Measurements from ENCODE around the gene ARHGEF28. TPM values are rescaled to one million over a fixed set of nuclear protein-coding genes. Genes with fewer than 3 reads are reported as not detected.

The ARHGEF28 gene
- total and polyA plus RNA-seq, 2 of the 4 experiments (the other 2 are of a cell fraction), result 3.6 to 16.0 TPM

- H3K9ac ChIP-seq (ENCODE audit: low read depth, low read length), result no peak overlapping the region
- H3K23ac ChIP-seq (ENCODE audit: low read depth, low read length), result no peak overlapping the region
- intact Hi-C loops (cut with micrococcal nuclease) (loop anchor here (10.0 kb wide), 1 partner anchor 65 kb away; no protein-coding TSS in a partner anchor), in situ Hi-C loops (cut with MboI; ENCODE audit: low sequenced_read_pairs) (no loop called here), dilution Hi-C loops (cut with HindIII; ENCODE audit: low sequenced_read_pairs, unreplicated experiment) (no loop called here)
- H2BK20ac ChIP-seq (ENCODE audit: low read depth, low read length), result no peak overlapping the region
- no TSS peak for BruUV-seq (replicated peaks)
- H3K9me3 ChIP-seq (ENCODE audit: control insufficient read depth, insufficient read depth, low read length), result no peaks in the 10 kb centered on the region
- no peaks in the 10 kb centered on the region for H4K20me1 ChIP-seq (ENCODE audit: insufficient read depth, low read length)
- no peak overlapping the region for H3K4ac ChIP-seq (ENCODE audit: low read depth, low read length)
- H3K14ac ChIP-seq (replicated peaks; ENCODE audit: low read depth, low read length), result no peak overlapping the region
- H3K27ac ChIP-seq (ENCODE audit: insufficient read depth, low read length), result no peak overlapping the region
- no peak overlapping the region for H3K18ac ChIP-seq (ENCODE audit: low read depth, low read length)
- WGBS, 2 experiments (ENCODE audit: extremely low coverage in 2 of 2, insufficient read length in 1 of 2), result 57% methylated on average over 1 of the region's 3 CpGs; no CpG with 5 or more reads in 1 of the 2 experiments
- no peak overlapping the region for H2BK15ac ChIP-seq (ENCODE audit: low read depth, low read length)
- ChIA-PET POLR2A (ENCODE audit: unreplicated experiment) (no interaction called here), CTCF (interaction anchor here (0.6 kb wide), 1 partner anchor 211 kb away, joined by 4 read pairs; no protein-coding TSS in a partner anchor)
- peaks cover 16% of the 10 kb centered on the region for H3K27me3 ChIP-seq (ENCODE audit: control insufficient read depth, insufficient read depth, low read length)
- H3K4me3 ChIP-seq (ENCODE audit: insufficient read depth, low read depth, low read length), result no peak overlapping the region
- H3K79me1 ChIP-seq (ENCODE audit: low read depth in 1 of 2, low read length in 2 of 2), result no peaks in the 10 kb centered on the region
- no peak overlapping the region for H2AK5ac ChIP-seq (ENCODE audit: low read depth, low read length)
- no peak overlapping the region for H3K56ac ChIP-seq (ENCODE audit: extremely low read depth, insufficient read depth, low read length)
- H3K9me1 ChIP-seq (ENCODE audit: insufficient read depth, low read length), result no peaks in the 10 kb centered on the region
- no peak overlapping the region for H3K4me2 ChIP-seq (ENCODE audit: low read depth, low read length)
- no peak overlapping the region for H2AK9ac ChIP-seq (replicated peaks; ENCODE audit: low read depth, low read length, poor library complexity)
- no peak overlapping the region for H2BK5ac ChIP-seq (ENCODE audit: low read depth, low read length, poor library complexity, severe bottlenecking)
- no peak for TF ChIP-seq MXI1 (IDR thresholded peaks at IDR 0.05; ENCODE audit: borderline replicate concordance, low read depth, low read length)
- no peak for TF ChIP-seq USF2 (IDR thresholded peaks at IDR 0.05; ENCODE audit: low read depth, low read length)
- no peak for TF ChIP-seq RFX5 (IDR thresholded peaks at IDR 0.05; ENCODE audit: low read depth, low read length)
- no peak for TF ChIP-seq MAFK (IDR thresholded peaks at IDR 0.05; ENCODE audit: low read depth, low read length)
- no peak for TF ChIP-seq RCOR1 (IDR thresholded peaks at IDR 0.05; ENCODE audit: insufficient replicate concordance, low read length)
- no peak for TF ChIP-seq ELK1 (IDR thresholded peaks at IDR 0.05; ENCODE audit: borderline replicate concordance, low read depth, low read length)
- no peak for TF ChIP-seq MAZ (IDR thresholded peaks at IDR 0.05; ENCODE audit: borderline replicate concordance, low read depth, low read length)
- TF ChIP-seq FOS (IDR thresholded peaks at IDR 0.05; ENCODE audit: low read depth, low read length), result no peak
- TF ChIP-seq CHD1 (IDR thresholded peaks at IDR 0.05; ENCODE audit: low read depth, low read length), result no peak
- TF ChIP-seq CTCF (conservative IDR thresholded peaks at IDR 0.05; ENCODE audit: low read depth, low read length), result no peak
- no peak for TF ChIP-seq BHLHE40 (IDR thresholded peaks at IDR 0.05; ENCODE audit: low read depth, low read length)
- no peak for TF ChIP-seq SMC3 (IDR thresholded peaks at IDR 0.05; ENCODE audit: low read depth, low read length)
- TF ChIP-seq NFE2L2 (IDR thresholded peaks at IDR 0.05; ENCODE audit: low read depth, low read length), result no peak
- TF ChIP-seq RAD21 (IDR thresholded peaks at IDR 0.05; ENCODE audit: low read length), result no peak
- TF ChIP-seq POLR2A (IDR thresholded peaks at IDR 0.05; ENCODE audit: low read depth, low read length), result no peak
- TF ChIP-seq CEBPB (IDR thresholded peaks at IDR 0.05; ENCODE audit: low read depth, low read length), result no peak
- no peak overlapping the region for H4K5ac ChIP-seq (ENCODE audit: low read depth, low read length)
- H4K8ac ChIP-seq (ENCODE audit: low read depth in 2 of 2, low read length in 2 of 2), result no peak overlapping the region
- no peaks in the 10 kb centered on the region for H3K36me3 ChIP-seq (ENCODE audit: control insufficient read depth, insufficient read depth, low read length)
- H4K91ac ChIP-seq (ENCODE audit: insufficient read depth, low read depth, low read length), result no peak overlapping the region
- no peak for DNase-seq
- H2BK120ac ChIP-seq (ENCODE audit: low read depth, low read length), result no peak overlapping the region
- ATAC-seq (ENCODE audit: low read depth), result no peak
- H2AFZ ChIP-seq (replicated peaks; ENCODE audit: low read length, poor library complexity), result no peak overlapping the region
- H3K4me1 ChIP-seq (ENCODE audit: control insufficient read depth, insufficient read depth, low read length), result no peaks in the 10 kb centered on the region
These were observed 364.0 kb downstream of the ARHGEF28 start for GRCh38 chr5:73989956-73990355.
